Measurements from ENCODE around the gene ABCC12.

Gene ABCC12

DNA sequence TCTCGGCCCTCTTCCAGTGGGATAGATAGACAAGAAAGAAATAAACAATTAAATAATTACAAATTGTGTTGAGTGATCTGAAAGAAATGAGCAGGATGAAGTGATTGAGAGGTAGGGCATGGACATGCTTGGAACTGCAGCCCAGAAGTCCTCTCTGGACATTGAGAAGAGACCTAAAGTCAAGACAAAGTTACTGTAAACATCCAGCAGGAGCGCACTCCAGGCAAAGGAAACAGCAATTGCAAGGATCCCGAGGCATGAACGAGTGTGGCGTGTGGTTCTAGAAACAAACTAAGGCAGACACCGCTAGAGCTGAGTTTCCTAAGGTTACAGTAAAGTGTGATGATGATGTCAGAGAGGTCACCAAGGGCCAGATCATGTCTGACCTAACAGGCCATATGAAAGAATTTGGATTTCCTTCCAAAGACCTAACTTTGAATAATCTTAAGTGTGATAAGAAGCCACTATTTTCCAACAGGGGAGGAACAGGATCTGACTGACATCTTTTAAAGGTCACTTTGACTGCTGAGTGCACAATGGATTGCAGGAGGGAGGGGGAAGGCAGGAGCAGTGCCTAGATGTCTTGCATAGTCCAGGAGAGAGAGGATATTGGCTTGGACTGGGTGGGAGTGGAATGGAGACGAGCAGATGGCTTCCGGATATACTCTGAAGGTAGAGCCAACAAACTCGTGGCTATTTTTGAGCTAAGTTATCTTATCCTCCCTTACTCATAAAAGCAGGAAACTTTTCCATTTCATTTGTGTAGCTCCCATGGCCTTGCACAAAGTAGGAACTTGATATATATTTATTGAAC is 19.0 kb downstream of the ABCC12 start:
- no peak for TF ChIP-seq CTCF (IDR thresholded peaks at IDR 0.05; ENCODE audit: low read depth, low read length)
- in situ Hi-C loops (cut with HindIII; ENCODE audit: low sequenced_read_pairs) = no loop called here
- no peak overlapping the region for H3K4me3 ChIP-seq (ENCODE audit: low read depth, low read length)
- DNase-seq (ENCODE audit: low read depth, low spot score) = no peak

DNA sequence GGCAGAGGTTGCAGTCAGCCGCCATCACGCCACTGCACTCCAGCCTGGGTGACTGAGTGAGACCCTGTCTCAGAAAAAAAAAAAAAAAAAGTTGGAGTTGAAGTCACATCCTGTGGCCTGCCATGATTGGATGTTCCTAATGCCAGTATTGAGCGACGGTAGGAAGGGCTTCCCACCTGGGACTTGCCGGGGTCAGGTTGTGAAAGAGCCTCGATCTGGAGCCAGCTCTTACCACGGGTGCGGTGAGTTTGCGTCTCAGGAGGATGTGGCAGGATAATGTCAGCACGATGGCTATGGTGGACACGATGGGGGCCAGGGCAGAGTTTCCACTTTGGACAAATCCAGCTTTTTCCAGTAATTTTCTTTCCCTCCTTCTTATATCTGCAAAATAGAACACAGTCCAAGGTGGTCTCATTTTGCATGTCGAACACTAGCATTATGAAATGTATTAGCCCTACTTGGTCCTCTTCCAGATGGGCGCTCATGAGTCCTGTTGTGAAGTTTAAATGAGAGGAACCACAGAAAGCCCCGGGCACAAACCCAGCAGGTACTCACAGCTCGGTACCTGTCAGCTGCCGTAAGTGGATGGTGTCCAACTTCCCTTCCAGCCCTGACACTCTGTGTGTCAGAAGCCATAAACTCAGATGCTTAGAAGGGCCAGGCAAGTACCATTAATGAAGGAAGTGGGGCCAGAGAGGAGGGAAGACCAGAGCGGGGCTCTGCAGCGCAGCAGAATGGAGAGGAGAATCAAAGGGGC is 22.2 kb downstream of the ABCC12 start:
- in situ Hi-C loops (cut with HindIII; ENCODE audit: low sequenced_read_pairs) = no loop called here
- H3K4me3 ChIP-seq (ENCODE audit: low read depth, low read length) = no peak overlapping the region

DNA sequence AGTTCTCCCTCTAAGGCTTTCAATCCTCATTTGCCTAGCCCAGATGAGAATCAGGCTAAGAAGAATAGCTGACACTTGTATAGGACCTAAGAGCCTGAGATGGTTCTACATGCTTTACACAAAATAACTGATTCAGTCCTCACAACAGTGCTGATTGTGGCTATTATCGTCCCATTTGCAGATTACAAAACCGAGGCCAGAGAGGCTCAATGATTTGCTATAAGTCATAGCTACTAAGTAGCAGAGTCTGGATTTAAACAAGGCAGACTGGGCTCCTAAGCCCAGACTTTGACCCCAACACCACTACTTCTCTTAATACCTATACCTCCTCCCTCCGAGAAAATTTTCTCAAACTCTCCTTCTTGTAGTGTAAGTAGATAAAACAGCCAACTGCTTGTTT is 23.1 kb downstream of the ABCC12 start:
- DNase-seq (ENCODE audit: low read depth, low spot score) = no peak
- in situ Hi-C loops (cut with HindIII; ENCODE audit: low sequenced_read_pairs) = no loop called here

More for the DNA sequence above, 22.2 kb downstream of the ABCC12 start:
- DNase-seq (ENCODE audit: low read depth, low spot score) = no peak
- TF ChIP-seq CTCF (IDR thresholded peaks at IDR 0.05; ENCODE audit: low read depth, low read length) = no peak

GRCh38 chr16:48131201-48131935 is 24.4 kb downstream of the ABCC12 start:
- in situ Hi-C loops (cut with HindIII; ENCODE audit: low sequenced_read_pairs) = no loop called here
- no peak for TF ChIP-seq CTCF (IDR thresholded peaks at IDR 0.05; ENCODE audit: low read depth, low read length)

More for the DNA sequence above, 23.1 kb downstream of the ABCC12 start:
- no peak overlapping the region for H3K4me3 ChIP-seq (ENCODE audit: low read depth, low read length)
- TF ChIP-seq CTCF (IDR thresholded peaks at IDR 0.05; ENCODE audit: low read depth, low read length) = no peak

GRCh38 chr16:48129926-48130325 is 25.9 kb downstream of the ABCC12 start:
- no peak overlapping the region for H3K4me3 ChIP-seq (ENCODE audit: low read depth, low read length)
- in situ Hi-C loops (cut with HindIII; ENCODE audit: low sequenced_read_pairs) = no loop called here
- DNase-seq (ENCODE audit: low read depth, low spot score) = no peak
- no peak for TF ChIP-seq CTCF (IDR thresholded peaks at IDR 0.05; ENCODE audit: low read depth, low read length)

More at GRCh38 chr16:48131201-48131935, 24.4 kb downstream of the ABCC12 start:
- DNase-seq (ENCODE audit: low read depth, low spot score) = no peak
- H3K4me3 ChIP-seq (ENCODE audit: low read depth, low read length) = no peak overlapping the region

DNA sequence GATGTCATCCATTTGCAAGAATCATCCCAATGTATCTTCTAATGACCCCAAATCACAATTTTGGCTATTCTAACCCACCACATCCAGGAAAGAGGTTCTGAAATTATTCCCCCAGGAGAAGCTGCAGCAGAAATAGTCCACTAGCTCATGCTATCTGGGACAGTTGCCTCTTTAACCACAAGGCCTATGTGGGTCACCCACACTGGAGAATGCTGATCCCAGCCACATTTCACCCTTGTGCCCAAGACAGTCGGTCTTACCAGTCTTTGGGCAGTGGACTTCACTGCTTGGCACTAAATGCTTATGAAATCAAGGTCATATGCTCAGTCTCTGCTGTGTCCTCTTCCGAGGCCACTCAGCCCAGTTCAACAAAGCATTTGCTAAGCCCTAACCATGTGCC is 27.0 kb downstream of the ABCC12 start:
- no peak for TF ChIP-seq CTCF (IDR thresholded peaks at IDR 0.05; ENCODE audit: low read depth, low read length)
- H3K4me3 ChIP-seq (ENCODE audit: low read depth, low read length) = no peak overlapping the region
- DNase-seq (ENCODE audit: low read depth, low spot score) = no peak
- in situ Hi-C loops (cut with HindIII; ENCODE audit: low sequenced_read_pairs) = no loop called here
